GM23338 (cell line): ENCODE results near the gene GNAI1.

Experiments
- EZH2 ChIP-seq: fragments of 200-600 bp; sonication (generic); IDR thresholded peaks from one replicate; pipeline ENCODE4 v1.8.0; 2017; ENCODE audit warnings: antibody characterized with exemption, mild to moderate bottlenecking, low read depth; ENCODE audit not compliant: unreplicated experiment
- EZH2phosphoT487 ChIP-seq: fragments of 200-600 bp; sonication (generic); IDR thresholded peaks from one replicate; pipeline ENCODE4 v1.8.1; 2018; ENCODE audit warnings: antibody characterized with exemption; ENCODE audit not compliant: unreplicated experiment
- NANOG ChIP-seq: IDR thresholded peaks from 2 replicates; pipeline ENCODE4 v1.6.1; 2016; ENCODE audit warnings: antibody characterized with exemption, borderline replicate concordance
- POLR2AphosphoS5 ChIP-seq: IDR thresholded peaks from 2 replicates; pipeline ENCODE4 v1.6.1; 2016; ENCODE audit warnings: antibody characterized with exemption, low read depth
- STAT1 ChIP-seq: IDR thresholded peaks from one replicate; pipeline ENCODE4 v1.6.1; 2016; ENCODE audit warnings: antibody characterized with exemption; ENCODE audit not compliant: unreplicated experiment
- TF ChIP-seq, protein P1 (sequence below), 2 experiments: fragments of 200-600 bp in 1 of 2; sonication (generic) in 1 of 2; conservative IDR thresholded peaks; 2 replicates each; pipeline versions ENCODE4 v1.5.1 to v1.6.1; 2016 to 2017; ENCODE audit warnings: antibody characterized with exemption in 2 of 2, low read depth in 2 of 2, mild to moderate bottlenecking in 2 of 2, moderate library complexity in 1 of 2
- TF ChIP-seq, protein P2 (sequence below): IDR thresholded peaks from one replicate; pipeline ENCODE4 v1.6.1; 2018; ENCODE audit warnings: antibody characterized with exemption; ENCODE audit not compliant: unreplicated experiment
- TF ChIP-seq, protein P3 (sequence below): IDR thresholded peaks from 2 replicates; pipeline ENCODE4 v1.6.1; 2016; ENCODE audit warnings: antibody characterized with exemption

GRCh38 chr7:80172387-80172786 is 37.8 kb downstream of the GNAI1 start:
- TF ChIP-seq, protein P1, sequence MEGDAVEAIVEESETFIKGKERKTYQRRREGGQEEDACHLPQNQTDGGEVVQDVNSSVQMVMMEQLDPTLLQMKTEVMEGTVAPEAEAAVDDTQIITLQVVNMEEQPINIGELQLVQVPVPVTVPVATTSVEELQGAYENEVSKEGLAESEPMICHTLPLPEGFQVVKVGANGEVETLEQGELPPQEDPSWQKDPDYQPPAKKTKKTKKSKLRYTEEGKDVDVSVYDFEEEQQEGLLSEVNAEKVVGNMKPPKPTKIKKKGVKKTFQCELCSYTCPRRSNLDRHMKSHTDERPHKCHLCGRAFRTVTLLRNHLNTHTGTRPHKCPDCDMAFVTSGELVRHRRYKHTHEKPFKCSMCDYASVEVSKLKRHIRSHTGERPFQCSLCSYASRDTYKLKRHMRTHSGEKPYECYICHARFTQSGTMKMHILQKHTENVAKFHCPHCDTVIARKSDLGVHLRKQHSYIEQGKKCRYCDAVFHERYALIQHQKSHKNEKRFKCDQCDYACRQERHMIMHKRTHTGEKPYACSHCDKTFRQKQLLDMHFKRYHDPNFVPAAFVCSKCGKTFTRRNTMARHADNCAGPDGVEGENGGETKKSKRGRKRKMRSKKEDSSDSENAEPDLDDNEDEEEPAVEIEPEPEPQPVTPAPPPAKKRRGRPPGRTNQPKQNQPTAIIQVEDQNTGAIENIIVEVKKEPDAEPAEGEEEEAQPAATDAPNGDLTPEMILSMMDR (conservative IDR thresholded peaks at IDR 0.05; ENCODE audit: low read depth in 2 of 2) = no peak
- no peak for TF ChIP-seq NANOG
- no peak for TF ChIP-seq EZH2
- TF ChIP-seq, protein P2, sequence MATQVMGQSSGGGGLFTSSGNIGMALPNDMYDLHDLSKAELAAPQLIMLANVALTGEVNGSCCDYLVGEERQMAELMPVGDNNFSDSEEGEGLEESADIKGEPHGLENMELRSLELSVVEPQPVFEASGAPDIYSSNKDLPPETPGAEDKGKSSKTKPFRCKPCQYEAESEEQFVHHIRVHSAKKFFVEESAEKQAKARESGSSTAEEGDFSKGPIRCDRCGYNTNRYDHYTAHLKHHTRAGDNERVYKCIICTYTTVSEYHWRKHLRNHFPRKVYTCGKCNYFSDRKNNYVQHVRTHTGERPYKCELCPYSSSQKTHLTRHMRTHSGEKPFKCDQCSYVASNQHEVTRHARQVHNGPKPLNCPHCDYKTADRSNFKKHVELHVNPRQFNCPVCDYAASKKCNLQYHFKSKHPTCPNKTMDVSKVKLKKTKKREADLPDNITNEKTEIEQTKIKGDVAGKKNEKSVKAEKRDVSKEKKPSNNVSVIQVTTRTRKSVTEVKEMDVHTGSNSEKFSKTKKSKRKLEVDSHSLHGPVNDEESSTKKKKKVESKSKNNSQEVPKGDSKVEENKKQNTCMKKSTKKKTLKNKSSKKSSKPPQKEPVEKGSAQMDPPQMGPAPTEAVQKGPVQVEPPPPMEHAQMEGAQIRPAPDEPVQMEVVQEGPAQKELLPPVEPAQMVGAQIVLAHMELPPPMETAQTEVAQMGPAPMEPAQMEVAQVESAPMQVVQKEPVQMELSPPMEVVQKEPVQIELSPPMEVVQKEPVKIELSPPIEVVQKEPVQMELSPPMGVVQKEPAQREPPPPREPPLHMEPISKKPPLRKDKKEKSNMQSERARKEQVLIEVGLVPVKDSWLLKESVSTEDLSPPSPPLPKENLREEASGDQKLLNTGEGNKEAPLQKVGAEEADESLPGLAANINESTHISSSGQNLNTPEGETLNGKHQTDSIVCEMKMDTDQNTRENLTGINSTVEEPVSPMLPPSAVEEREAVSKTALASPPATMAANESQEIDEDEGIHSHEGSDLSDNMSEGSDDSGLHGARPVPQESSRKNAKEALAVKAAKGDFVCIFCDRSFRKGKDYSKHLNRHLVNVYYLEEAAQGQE = no peak
- TF ChIP-seq EZH2phosphoT487 = no peak
- TF ChIP-seq, protein P3, sequence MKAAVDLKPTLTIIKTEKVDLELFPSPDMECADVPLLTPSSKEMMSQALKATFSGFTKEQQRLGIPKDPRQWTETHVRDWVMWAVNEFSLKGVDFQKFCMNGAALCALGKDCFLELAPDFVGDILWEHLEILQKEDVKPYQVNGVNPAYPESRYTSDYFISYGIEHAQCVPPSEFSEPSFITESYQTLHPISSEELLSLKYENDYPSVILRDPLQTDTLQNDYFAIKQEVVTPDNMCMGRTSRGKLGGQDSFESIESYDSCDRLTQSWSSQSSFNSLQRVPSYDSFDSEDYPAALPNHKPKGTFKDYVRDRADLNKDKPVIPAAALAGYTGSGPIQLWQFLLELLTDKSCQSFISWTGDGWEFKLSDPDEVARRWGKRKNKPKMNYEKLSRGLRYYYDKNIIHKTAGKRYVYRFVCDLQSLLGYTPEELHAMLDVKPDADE = no peak
- no peak for TF ChIP-seq POLR2AphosphoS5
- no peak for TF ChIP-seq STAT1
